Keratinocyte (primary cell): ENCODE results near the gene BCORL1.

ENCODE experiments used
- EZH2 ChIP-seq: IDR thresholded peaks from one replicate; pipeline ENCODE4 v1.6.1; 2012; ENCODE audit warnings: inconsistent platforms, mild to moderate bottlenecking, low read length, moderate library complexity
- TF ChIP-seq, protein P1 (sequence below), 3 experiments: IDR thresholded peaks in 1 of 3; conservative IDR thresholded peaks in 1 of 3; optimal IDR thresholded peaks in 1 of 3; 2 replicates in 2 of 3; 3 replicates in 1 of 3; pipeline versions ENCODE3 to v1.5.1; 2011; ENCODE audit warnings: low read length in 3 of 3, mild to moderate bottlenecking in 3 of 3, moderate library complexity in 2 of 3, control low read depth in 1 of 3, inconsistent platforms in 1 of 3; ENCODE audit not compliant: insufficient read depth in 2 of 3; ENCODE audit errors: extremely low read depth in 1 of 3

DNA sequence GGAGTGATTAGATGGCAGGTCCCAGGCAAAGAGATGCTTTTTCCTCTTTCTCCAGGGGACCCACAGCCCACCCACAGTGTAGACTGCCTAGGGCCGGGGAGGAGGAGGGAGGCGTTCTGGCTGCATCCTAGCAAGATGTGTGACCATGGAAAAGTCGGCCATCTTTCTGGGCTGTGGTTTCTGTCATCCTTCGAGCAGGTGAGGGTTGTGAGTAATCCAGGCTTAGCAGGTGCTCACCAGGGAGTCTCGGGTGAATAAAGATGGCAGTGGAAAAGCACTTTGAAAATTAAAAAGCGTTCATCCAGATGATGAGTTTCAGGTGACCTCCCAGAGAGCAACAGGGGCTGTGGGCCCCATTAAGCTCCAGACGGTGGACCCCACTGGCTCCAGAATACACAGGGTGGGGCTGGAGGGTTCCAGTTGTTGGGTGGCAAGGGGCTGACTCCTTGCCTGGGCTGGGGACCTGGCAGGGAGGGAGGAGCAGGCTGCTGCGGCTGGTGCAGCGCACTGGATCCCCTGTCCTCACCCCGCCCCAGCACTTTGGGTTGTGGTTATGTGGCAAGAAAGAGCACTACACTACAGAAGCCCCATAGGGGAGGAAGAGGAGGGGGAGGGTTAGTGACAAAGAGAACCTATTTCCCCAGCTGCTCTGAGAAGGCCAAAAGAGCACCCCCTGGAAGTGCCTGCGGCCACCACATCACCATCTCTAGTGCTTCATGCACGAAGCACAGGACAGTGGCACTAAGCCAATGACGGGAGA is 104.2 kb downstream of the BCORL1 start:
- TF ChIP-seq, protein P1, sequence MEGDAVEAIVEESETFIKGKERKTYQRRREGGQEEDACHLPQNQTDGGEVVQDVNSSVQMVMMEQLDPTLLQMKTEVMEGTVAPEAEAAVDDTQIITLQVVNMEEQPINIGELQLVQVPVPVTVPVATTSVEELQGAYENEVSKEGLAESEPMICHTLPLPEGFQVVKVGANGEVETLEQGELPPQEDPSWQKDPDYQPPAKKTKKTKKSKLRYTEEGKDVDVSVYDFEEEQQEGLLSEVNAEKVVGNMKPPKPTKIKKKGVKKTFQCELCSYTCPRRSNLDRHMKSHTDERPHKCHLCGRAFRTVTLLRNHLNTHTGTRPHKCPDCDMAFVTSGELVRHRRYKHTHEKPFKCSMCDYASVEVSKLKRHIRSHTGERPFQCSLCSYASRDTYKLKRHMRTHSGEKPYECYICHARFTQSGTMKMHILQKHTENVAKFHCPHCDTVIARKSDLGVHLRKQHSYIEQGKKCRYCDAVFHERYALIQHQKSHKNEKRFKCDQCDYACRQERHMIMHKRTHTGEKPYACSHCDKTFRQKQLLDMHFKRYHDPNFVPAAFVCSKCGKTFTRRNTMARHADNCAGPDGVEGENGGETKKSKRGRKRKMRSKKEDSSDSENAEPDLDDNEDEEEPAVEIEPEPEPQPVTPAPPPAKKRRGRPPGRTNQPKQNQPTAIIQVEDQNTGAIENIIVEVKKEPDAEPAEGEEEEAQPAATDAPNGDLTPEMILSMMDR (optimal IDR thresholded peaks at IDR 0.05 in 1 of 3, IDR thresholded peaks at IDR 0.05 in 1 of 3, conservative IDR thresholded peaks at IDR 0.05 in 1 of 3; ENCODE audit: extremely low read depth in 1 of 3, insufficient read depth in 2 of 3, low read length in 3 of 3) = no peak
- TF ChIP-seq EZH2 = no peak
